DLD1 (cell line): ENCODE data around the gene SH2D1A.
"Not testable (repeated sequence)": the region's sequence is repeated elsewhere in the genome, so short reads cannot be mapped to it uniquely, and the experiment has no call there.

Experiments
- in situ Hi-C: cut with HindIII; loops from 2 replicates; pipeline ENCODE4 v1.10.0; 2017; ENCODE audit warnings: low sequenced_read_pairs

SH2D1A gene

GRCh38 chrX:124348885-124349453, 2.6 kb downstream of the SH2D1A start:
- in situ Hi-C loops, result no loop called here

DNA sequence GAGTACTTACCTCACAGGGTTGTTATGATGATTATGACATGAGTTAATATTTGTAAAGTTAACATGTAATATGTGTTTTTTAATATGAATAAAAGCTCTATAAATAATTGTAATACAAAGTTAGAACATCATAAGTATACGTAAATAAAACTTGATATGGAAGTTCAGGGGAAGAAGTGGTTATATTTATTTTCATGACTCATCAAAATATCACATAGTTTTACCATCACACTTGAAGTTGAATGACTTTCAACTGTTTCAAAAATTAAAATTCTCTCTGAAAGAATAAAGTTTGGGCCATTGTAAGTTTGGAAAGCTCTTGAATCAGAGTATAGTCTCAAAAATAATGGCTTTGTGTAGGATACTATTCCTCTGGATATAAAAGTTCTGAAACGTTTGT, 8.3 kb downstream of the SH2D1A start:
- in situ Hi-C loops, result no loop called here

- in situ Hi-C loops, result no loop called here
Observed at GRCh38 chrX:124358800-124359383, 12.5 kb downstream of the SH2D1A start.

- in situ Hi-C loops, result no loop called here
Observed at GRCh38 chrX:124362072-124362471, 15.7 kb downstream of the SH2D1A start.

- in situ Hi-C loops, result no loop called here
Observed at GRCh38 chrX:124362761-124363160, 16.4 kb downstream of the SH2D1A start.

- in situ Hi-C loops, result no loop called here
Observed at GRCh38 chrX:124369722-124370121, 23.4 kb downstream of the SH2D1A start.

GRCh38 chrX:124373348-124373747, 27.0 kb downstream of the SH2D1A start:
- in situ Hi-C loops, result no loop called here

- in situ Hi-C loops, result no loop called here
Observed at GRCh38 chrX:124378643-124379042, 32.3 kb downstream of the SH2D1A start.

GRCh38 chrX:124383354-124383753, 37.0 kb downstream of the SH2D1A start:
- in situ Hi-C loops, result no loop called here

DNA sequence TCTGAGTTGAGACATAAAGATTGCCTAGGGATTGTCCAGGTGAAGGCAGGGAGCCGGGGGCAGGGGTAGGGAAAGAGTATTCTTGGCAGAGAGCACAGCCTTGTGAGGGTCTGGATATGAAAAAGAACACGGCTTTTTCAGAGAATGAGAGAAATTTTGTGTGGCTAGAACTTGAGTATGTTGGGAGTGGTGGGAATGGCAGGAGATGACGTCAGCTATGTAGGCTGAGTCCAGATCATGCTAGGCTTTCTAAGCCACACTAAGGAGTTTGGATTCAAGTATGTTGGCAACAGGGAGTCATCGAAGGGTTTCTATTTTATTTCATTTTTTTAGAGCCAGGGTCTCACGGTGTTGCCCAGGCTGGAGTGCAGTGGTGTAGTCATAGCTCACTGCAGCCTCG, 40.0 kb downstream of the SH2D1A start:
- in situ Hi-C loops, result no loop called here

DNA sequence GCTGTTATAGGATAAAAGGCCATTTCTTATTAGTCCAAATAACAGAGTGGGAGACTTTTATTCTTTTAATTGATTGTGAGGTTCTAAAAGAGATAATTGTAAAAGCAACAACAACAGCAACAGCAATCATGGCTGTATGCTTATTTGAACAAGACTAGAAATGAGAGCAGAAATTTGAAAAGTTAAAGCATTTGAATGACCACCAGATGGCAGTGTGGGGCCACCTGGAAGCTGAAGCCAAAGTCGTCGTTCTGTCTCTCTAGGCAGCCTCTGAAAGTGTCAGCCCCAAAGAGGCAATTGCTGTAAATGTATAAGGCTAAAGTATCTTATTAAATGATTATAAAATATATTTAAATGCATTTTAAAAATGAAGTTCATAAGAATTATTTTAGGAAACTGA, 42.2 kb downstream of the SH2D1A start:
- in situ Hi-C loops, result no loop called here

- in situ Hi-C loops, result no loop called here
Observed at GRCh38 chrX:124392794-124393193, 46.4 kb downstream of the SH2D1A start.

DNA sequence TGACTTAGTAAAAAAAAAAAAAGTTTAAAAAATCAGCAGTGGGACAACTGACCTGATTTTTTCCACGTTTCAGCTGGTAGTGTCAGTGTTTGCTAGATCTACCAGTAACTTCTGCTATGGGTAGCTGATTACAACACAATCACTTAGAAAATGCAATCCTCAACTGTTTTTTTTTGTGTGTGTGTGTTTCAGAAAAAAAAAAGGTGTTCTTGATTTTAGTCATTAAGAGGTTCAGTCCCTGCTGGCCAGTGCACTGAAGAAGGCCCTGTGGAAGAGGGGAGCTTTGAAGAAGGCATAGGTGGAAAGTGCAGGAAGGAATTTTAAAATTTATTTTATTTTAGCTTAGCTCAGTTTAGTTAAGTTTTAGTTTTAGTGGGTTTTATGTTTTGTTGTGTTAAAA, 46.9 kb downstream of the SH2D1A start:
- in situ Hi-C loops, result no loop called here

DNA sequence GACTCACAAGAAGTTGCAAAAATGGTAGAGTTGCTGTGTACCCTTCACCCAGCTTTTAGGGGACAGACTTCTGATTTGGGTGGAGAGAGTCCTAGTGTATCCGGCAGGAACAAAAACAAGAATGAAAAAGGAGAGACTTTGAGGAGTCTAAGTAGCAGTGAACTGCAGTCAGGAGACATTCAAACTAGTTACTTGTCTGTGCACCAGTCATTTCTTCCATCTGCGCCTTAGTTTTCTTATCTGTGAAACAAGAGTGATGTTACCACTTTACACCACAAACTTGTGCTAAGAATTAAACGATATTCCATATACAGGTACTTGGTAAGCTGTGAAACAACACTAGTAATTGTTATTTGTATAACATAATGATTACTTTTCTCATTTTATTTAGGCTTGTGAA, 47.3 kb downstream of the SH2D1A start:
- in situ Hi-C loops, result no loop called here

- in situ Hi-C loops, result no loop called here
Observed at GRCh38 chrX:124395145-124395880, 49.0 kb downstream of the SH2D1A start.

DNA sequence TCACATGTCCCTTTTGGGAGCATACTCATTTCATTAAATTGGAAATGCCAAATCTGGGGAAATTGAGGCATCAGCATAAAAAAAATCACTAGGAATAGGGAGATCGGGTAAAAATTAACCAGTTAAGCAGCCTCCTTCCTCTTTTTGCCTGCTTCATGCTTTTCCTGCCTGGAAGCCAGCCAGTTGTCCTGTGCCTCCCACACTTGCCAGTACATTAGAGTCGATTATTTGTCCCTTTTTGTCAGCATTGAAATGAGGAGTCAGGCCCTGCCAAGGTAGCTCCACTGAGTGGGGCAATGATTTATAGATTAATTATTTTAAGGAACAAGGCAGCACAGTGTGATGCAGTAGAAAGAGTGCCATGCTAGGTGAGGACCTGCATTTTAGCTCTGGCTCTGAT, 55.3 kb downstream of the SH2D1A start:
- in situ Hi-C loops, result no loop called here

GRCh38 chrX:124405868-124406267, 59.5 kb downstream of the SH2D1A start:
- in situ Hi-C loops, result no loop called here

GRCh38 chrX:124406294-124407014, 60.1 kb downstream of the SH2D1A start:
- in situ Hi-C loops, result no loop called here

- in situ Hi-C loops, result no loop called here
Observed at GRCh38 chrX:124407226-124407625, 60.9 kb downstream of the SH2D1A start.

DNA sequence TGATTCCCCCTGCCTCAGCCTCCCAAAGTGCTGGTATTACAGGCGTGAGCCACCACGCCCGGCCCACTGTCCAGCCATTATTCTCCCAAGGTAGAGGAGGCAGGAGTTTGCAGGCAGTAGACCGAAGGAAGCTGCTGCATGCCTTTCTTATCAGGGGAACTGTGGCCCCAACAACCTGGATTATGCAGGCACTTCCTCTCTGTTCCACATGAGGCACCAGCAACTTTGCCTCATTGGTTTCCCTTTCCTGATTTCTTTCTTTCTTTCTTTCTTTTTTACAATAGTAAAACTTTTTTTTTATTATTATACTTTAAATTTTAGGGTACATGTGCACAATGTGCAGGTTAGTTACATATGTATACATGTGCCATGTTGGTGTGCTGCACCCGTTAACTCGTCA, 62.0 kb downstream of the SH2D1A start:
- in situ Hi-C loops, result not testable (repeated sequence)

DNA sequence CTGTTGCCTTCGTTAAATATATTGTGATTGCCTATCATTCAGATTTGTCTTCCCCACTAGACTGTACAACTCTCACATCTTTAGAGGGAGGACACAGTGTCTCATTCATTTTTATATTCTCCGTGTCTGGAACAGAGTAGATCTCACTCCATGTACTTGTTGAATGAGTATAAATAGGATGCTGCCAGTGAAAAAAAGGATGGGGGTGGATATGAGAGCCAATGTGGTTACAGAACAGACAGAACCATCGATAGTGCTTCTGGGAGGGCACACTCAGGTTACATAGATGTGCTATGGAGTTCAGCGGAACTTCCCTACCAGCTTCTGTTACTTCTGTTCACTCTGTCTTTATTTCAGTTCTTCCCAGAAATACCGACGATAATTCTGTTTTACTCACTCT, 66.9 kb downstream of the SH2D1A start:
- in situ Hi-C loops, result no loop called here

DNA sequence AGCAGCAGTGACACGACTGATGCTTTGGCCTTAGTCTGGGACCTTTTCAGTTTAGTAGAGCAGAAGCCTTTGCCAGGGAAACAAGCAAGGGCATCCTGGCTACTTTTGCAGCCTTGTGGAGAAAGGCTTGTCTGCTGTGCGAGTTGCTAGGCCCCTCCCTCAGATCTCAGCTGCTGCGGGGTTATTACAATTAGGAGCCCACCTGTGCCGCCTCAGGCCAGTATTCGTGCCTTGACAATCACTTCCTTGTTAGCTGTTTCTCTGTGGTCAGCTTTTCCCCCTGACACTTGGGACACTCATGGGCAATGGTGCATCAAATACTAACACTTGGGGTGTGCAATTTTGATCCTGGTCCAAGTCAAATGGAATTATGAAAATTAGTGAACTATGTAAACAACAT, 67.9 kb downstream of the SH2D1A start:
- in situ Hi-C loops, result no loop called here
